Endothelial cell of umbilical vein (primary cell): ENCODE measurements around the gene GANAB. TPM values are rescaled to one million over a fixed set of nuclear protein-coding genes. Genes with fewer than 3 reads are reported as not detected.
"Not testable (repeated sequence)": the region's sequence is repeated elsewhere in the genome, so short reads cannot be mapped to it uniquely, and the experiment has no call there.

Experiments used
- BruUV-seq: library from RNA; stranded (reverse); fragments of 400-500 nt; replicated peaks from 2 replicates; lab custom pipeline; 2021; lab: Mats Ljungman, UMichigan
- CTCF ChIA-PET: fragments of 300-600, 350-600 bp; sonication (Branson Sonifier 250); formaldehyde crosslinking; loops from one replicate; lab custom pipeline; 2021; ENCODE audit warnings: antibody characterized with exemption, inconsistent platforms; lab: Charles Lee
- POLR2A ChIA-PET: fragments of 300-600, 350-600 bp; sonication (Branson Sonifier 250); formaldehyde crosslinking; loops from one replicate; lab custom pipeline; 2021; ENCODE audit warnings: antibody characterized with exemption, inconsistent platforms; lab: Charles Lee
- DNase-seq: peaks from one replicate; pipeline ENCODE4 v3.0.0-alpha.2; 2011; ENCODE audit warnings: low read depth, low spot score
- FAIRE-seq: peaks from 2 replicates; lab custom pipeline; 2011; peaks lifted over from hg19 to GRCh38; lab: Jason Lieb, UNC
- H2AFZ ChIP-seq: 2 replicates; pipeline ENCODE4 v1.6.0; 2012; ENCODE audit warnings: low read depth, low read length, control low read depth, inconsistent platforms
- H3K27ac ChIP-seq: 2 replicates; pipeline ENCODE4 v1.5.1; 2011; ENCODE audit warnings: low read depth, mild to moderate bottlenecking, control low read depth, low read length, moderate library complexity; ENCODE audit not compliant: insufficient read depth
- H3K27me3 ChIP-seq, 2 experiments: 2 replicates each; pipeline versions ENCODE4 v1.6.0 to v1.6.1; 2011; ENCODE audit warnings: low read length in 2 of 2, mixed read lengths in 1 of 2; ENCODE audit not compliant: control insufficient read depth in 2 of 2, insufficient read depth in 2 of 2
- H3K36me3 ChIP-seq, 2 experiments: 2 replicates in 1 of 2; 3 replicates in 1 of 2; pipeline ENCODE4 v1.5.1; 2011; ENCODE audit warnings: low read length in 2 of 2, mild to moderate bottlenecking in 1 of 2, moderate library complexity in 1 of 2; ENCODE audit not compliant: control insufficient read depth in 2 of 2, insufficient read depth in 2 of 2; ENCODE audit errors: extremely low read depth in 1 of 2
- H3K4me1 ChIP-seq: 3 replicates; pipeline ENCODE4 v1.5.1; 2011; ENCODE audit warnings: mild to moderate bottlenecking, low read length; ENCODE audit not compliant: control insufficient read depth, insufficient read depth; ENCODE audit errors: extremely low read depth
- H3K4me2 ChIP-seq: 2 replicates; pipeline ENCODE4 v1.6.1; 2011; ENCODE audit warnings: low read length, control low read depth, mixed read lengths; ENCODE audit not compliant: insufficient read depth
- H3K4me3 ChIP-seq, 3 experiments: fragments of 200-600 bp in 1 of 3; sonication (generic), shearing (Covaris generic) in 1 of 3; replicated peaks in 1 of 3; 2 replicates each; pipeline ENCODE4 v1.5.1; 2011 to 2016; ENCODE audit warnings: control low read depth in 3 of 3, low read length in 3 of 3, mild to moderate bottlenecking in 2 of 3, inconsistent platforms in 1 of 3, low read depth in 1 of 3, moderate library complexity in 1 of 3; ENCODE audit not compliant: insufficient read depth in 1 of 3
- H3K79me2 ChIP-seq: 2 replicates; pipeline ENCODE4 v1.6.0; 2012; ENCODE audit warnings: low read length, inconsistent platforms; ENCODE audit not compliant: control insufficient read depth, insufficient read depth
- H3K9ac ChIP-seq: replicated peaks from 2 replicates; pipeline ENCODE3; 2011; ENCODE audit warnings: low read length, control low read depth; ENCODE audit not compliant: insufficient read depth; ENCODE audit errors: extremely low read depth
- H3K9me1 ChIP-seq: replicated peaks from 3 replicates; pipeline ENCODE4 v1.6.0; 2011; ENCODE audit warnings: mild to moderate bottlenecking, low read length; ENCODE audit not compliant: control insufficient read depth, insufficient read depth; ENCODE audit errors: extremely low read depth
- H3K9me3 ChIP-seq: replicated peaks from 2 replicates; pipeline ENCODE4 v1.5.1; 2012; ENCODE audit warnings: low read length, inconsistent platforms; ENCODE audit not compliant: control insufficient read depth, insufficient read depth
- H4K20me1 ChIP-seq: replicated peaks from 2 replicates; pipeline ENCODE3; 2011; ENCODE audit warnings: mild to moderate bottlenecking, low read length; ENCODE audit not compliant: control insufficient read depth, insufficient read depth; ENCODE audit errors: extremely low read depth
- CTCF ChIP-seq, 2 donors: IDR thresholded peaks; 1 replicate in 1 of 2; 2 replicates in 1 of 2; pipeline ENCODE4 v1.5.1; 2011; ENCODE audit warnings: low read length in 2 of 2, mild to moderate bottlenecking in 2 of 2, moderate library complexity in 2 of 2, control low read depth in 1 of 2, inconsistent platforms in 1 of 2, low read depth in 1 of 2; ENCODE audit not compliant: insufficient read depth in 1 of 2; ENCODE audit errors: extremely low read depth in 1 of 2
- EZH2 ChIP-seq: IDR thresholded peaks from 2 replicates; pipeline ENCODE4 v1.6.1; 2012; ENCODE audit warnings: borderline replicate concordance, low read depth, mild to moderate bottlenecking, moderate library complexity, low read length, inconsistent platforms; ENCODE audit not compliant: severe bottlenecking
- FOS ChIP-seq: IDR thresholded peaks from 2 replicates; pipeline ENCODE4 v1.6.1; 2011; ENCODE audit warnings: mild to moderate bottlenecking, low read length, moderate library complexity, borderline replicate concordance; ENCODE audit not compliant: insufficient read depth
- GATA2 ChIP-seq: IDR thresholded peaks from 2 replicates; pipeline ENCODE4 v1.7.0; 2011; ENCODE audit warnings: low read depth, mild to moderate bottlenecking, moderate library complexity, mixed read lengths, low read length; ENCODE audit not compliant: insufficient read length, insufficient read depth
- JUN ChIP-seq: IDR thresholded peaks from 2 replicates; pipeline ENCODE4 v1.6.1; 2011; ENCODE audit warnings: borderline replicate concordance, low read depth; ENCODE audit not compliant: insufficient read length, insufficient read depth
- MYC ChIP-seq: IDR thresholded peaks from one replicate; pipeline ENCODE4 v1.6.1; 2011; ENCODE audit warnings: mild to moderate bottlenecking, low read depth, low read length
- POLR2A ChIP-seq: IDR thresholded peaks from 2 replicates; pipeline ENCODE4 v1.6.1; 2012; ENCODE audit warnings: low read depth, mild to moderate bottlenecking, control low read depth, low read length
- POLR2AphosphoS5 ChIP-seq: IDR thresholded peaks from 2 replicates; pipeline ENCODE4 v1.6.1; 2012; ENCODE audit warnings: low read depth, mild to moderate bottlenecking, control low read depth, low read length, moderate library complexity; ENCODE audit not compliant: insufficient read depth
- dilution Hi-C: fragments of 300-500 bp; cut with MboI; formaldehyde crosslinking; loops from one replicate; pipeline ENCODE4 v1.15.0; 2019; ENCODE audit warnings: low sequenced_read_pairs; ENCODE audit not compliant: extremely low pct_ligation_motif_present
- intact Hi-C: fragments of 100-400 bp; cut with micrococcal nuclease; formaldehyde crosslinking; loops from one replicate; pipeline ENCODE4 v1.10.0; 2022
- polyA plus RNA-seq, 4 experiments: library from polyadenylated mRNA; depleted of rRNA in 3 of 4; stranded (reverse) in 3 of 4; unstranded in 1 of 4; fragments of >200 nt; gene quantifications; 2 replicates each; pipeline versions ENCODE4 v1.2.1 to v1.2.3, GENCODE V29; 2011 to 2012; ENCODE audit warnings: missing spikeins in 1 of 4
- total RNA-seq: library from RNA; stranded (reverse); gene quantifications from 2 replicates; pipeline ENCODE4 v1.2.3, GENCODE V29; 2021
- TF ChIP-seq, protein P1 (sequence below): IDR thresholded peaks from 2 replicates; pipeline ENCODE4 v1.6.1; 2011; ENCODE audit not compliant: insufficient read depth, insufficient read length

The GANAB gene
- total and polyA plus RNA-seq, 2 donors (not counting 3 experiments of a cell fraction or from before 2014, with no cell fraction given) = 389 to 455 TPM

DNA sequence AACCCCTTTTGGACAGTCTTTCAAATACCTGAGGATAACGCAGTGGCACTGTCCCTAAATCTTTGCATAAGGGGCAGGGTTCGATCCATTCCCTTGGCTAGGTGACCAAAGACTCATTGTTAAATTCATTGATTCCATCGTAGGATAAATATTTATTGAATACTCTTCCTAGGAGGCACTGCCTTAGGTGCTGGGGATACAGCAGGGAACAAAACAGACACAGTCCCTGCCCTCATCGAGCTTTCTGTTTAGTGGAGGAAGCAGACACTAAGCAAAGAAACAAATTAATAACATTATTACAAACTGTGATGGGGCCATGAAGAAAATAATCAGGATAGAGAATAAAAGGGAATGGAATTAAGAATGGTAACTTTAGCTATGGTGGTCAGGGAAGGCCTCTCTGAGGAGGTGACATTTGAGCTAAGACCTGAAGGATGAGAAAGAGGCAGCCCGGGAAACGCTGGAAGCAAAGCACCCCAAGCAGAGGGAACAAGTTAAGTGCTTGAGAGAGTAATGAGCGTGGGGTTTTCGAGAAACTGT is 25.3 kb downstream of the GANAB start:
- POLR2A ChIA-PET = interaction anchor here (1.0 to 3.1 kb wide), 6 partner anchors 9 to 44 kb away, joined by 3 to 14 read pairs (median 5); partner anchors contain the start of genes C11orf98, CSKMT, EML3 and GANAB
- intact Hi-C loops = loop anchor here (1.0 kb wide), 1 partner anchor 9 kb away; the partner anchor contains the start of gene EML3
- TSS peak; percentile 11 for BruUV-seq

GRCh38 chr11:62616957-62617356 is 29.5 kb downstream of the GANAB start:
- H3K79me2 ChIP-seq, H3K4me2 ChIP-seq, intact Hi-C loops, dilution Hi-C loops, H3K9me1 ChIP-seq, H3K27ac ChIP-seq, H3K27me3 ChIP-seq, DNase-seq, H4K20me1 ChIP-seq, FAIRE-seq, H2AFZ ChIP-seq, BruUV-seq, H3K9me3 ChIP-seq, H3K4me3 ChIP-seq, H3K36me3 ChIP-seq, H3K9ac ChIP-seq, CTCF ChIA-PET, POLR2A ChIA-PET: not testable (repeated sequence)
- H3K4me1 ChIP-seq = peaks cover 13% of the 10 kb centered on the region

More for the DNA sequence above, 25.3 kb downstream of the GANAB start:
- Histone ChIP-seq H3K4me3 (peak overlapping the region; percentile 14 to 80 (median 66)), H2AFZ (peak overlapping the region; percentile 2), H3K9me3 (no peaks in the 10 kb centered on the region), H3K79me2 (peaks cover 6% of the 10 kb centered on the region), H3K27ac (peak overlapping the region; percentile 4), H3K27me3 (no peaks in the 10 kb centered on the region), H4K20me1 (no peaks in the 10 kb centered on the region), H3K4me1 (peaks cover 15% of the 10 kb centered on the region), H3K9me1 (no peaks in the 10 kb centered on the region), H3K4me2 (peak overlapping the region; percentile 84), H3K9ac (peak overlapping the region; percentile 48), H3K36me3 (peaks cover under 1 to 14% of the 10 kb centered on the region in 2 experiments)
- dilution Hi-C loops = no loop called here
- TF ChIP-seq JUN (no peak), POLR2A (no peak), EZH2 (no peak), GATA2 (no peak), MYC (no peak), CTCF (IDR thresholded peaks at IDR 0.05; ENCODE audit: extremely low read depth in 1 of 2, insufficient read depth in 1 of 2, low read depth in 1 of 2, low read length in 2 of 2) (no peak), POLR2AphosphoS5 (no peak), FOS (no peak)
- TF ChIP-seq, protein P1, sequence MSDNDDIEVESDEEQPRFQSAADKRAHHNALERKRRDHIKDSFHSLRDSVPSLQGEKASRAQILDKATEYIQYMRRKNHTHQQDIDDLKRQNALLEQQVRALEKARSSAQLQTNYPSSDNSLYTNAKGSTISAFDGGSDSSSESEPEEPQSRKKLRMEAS = no peak
- CTCF ChIA-PET = interaction anchor here (0.8 to 2.2 kb wide), 10 partner anchors 9 to 226 kb away, joined by 3 to 30 read pairs (median 4); partner anchors contain the start of genes AHNAK, C11orf98, CSKMT and EEF1G
- DNase-seq = no peak
- FAIRE-seq = peak; percentile 42
